Ovary (tissue), 9 donors: ENCODE results near the gene MCM8. TPM values are rescaled to one million over a fixed set of nuclear protein-coding genes. Genes with fewer than 3 reads are reported as not detected.

Source experiments
- DNase-seq, 5 donors: peaks; one replicate each; pipeline ENCODE4 v3.0.0-alpha.2; 2019 to 2020
- H3K27ac ChIP-seq, 2 donors: fragments of 200-600 bp; one replicate each; pipeline versions ENCODE4 v1.5.1 to v1.8.0; 2019 to 2022
- H3K27me3 ChIP-seq: fragments of 200-600 bp; one replicate; pipeline ENCODE4 v1.8.0; 2022
- H3K36me3 ChIP-seq: fragments of 200-600 bp; sonication (generic); one replicate; pipeline ENCODE4 v1.5.1; 2019
- H3K4me1 ChIP-seq: one replicate; pipeline ENCODE4 v1.8.1; 2013; ENCODE audit warnings: mild to moderate bottlenecking, moderate library complexity; ENCODE audit not compliant: insufficient read depth
- H3K4me3 ChIP-seq: fragments of 200-600 bp; sonication (generic); one replicate; pipeline ENCODE4 v1.5.1; 2017
- H3K9me3 ChIP-seq, 2 donors: fragments of 200-600 bp in 1 of 2; sonication (generic) in 1 of 2; one replicate each; pipeline versions ENCODE4 v1.5.1 to v1.8.1; 2013 to 2019; ENCODE audit warnings: mild to moderate bottlenecking in 1 of 2, moderate library complexity in 1 of 2
- CTCF ChIP-seq, 3 donors: fragments of 450-650 bp in 2 of 3; fragments of 200-600 bp in 1 of 3; IDR thresholded peaks; one replicate each; pipeline versions ENCODE4 v1.5.1 to v1.8.0; 2016 to 2022; ENCODE audit warnings: antibody characterized with exemption in 3 of 3, mild to moderate bottlenecking in 1 of 3
- EP300 ChIP-seq: sonication (generic); formaldehyde crosslinking; IDR thresholded peaks from one replicate; pipeline ENCODE4 v1.6.1; 2017; ENCODE audit warnings: antibody characterized with exemption
- POLR2A ChIP-seq: fragments of 450-650 bp; IDR thresholded peaks from one replicate; pipeline ENCODE4 v1.6.1; 2017; ENCODE audit warnings: antibody characterized with exemption, mild to moderate bottlenecking, moderate library complexity
- WGBS, 3 donors: extraction: QIAGEN DNeasy Blood & Tissue Kit in 1 of 3; methylation state at CpG; one replicate each; pipeline versions ENCODE4 v1.1.5 to v1.1.7; 2013 to 2017; 5-methylcytosine and 5-hydroxymethylcytosine counted together
- intact Hi-C, 4 donors: fragments of 100-400 bp; cut with DNase I; formaldehyde crosslinking; loops; one replicate each; pipeline versions ENCODE4 v1.11.0 to v1.15.1; 2022 to 2023
- polyA plus RNA-seq, 2 donors: library from polyadenylated mRNA; stranded (reverse); fragments of 200-250 nt in 1 of 2; fragments of 350-450 nt in 1 of 2; fragmentation: Illumina TruSeq in 1 of 2; extraction: RNeasy Lipid Tissue Mini Kit (QIAGEN cat#74804) in 1 of 2; gene quantifications; one replicate each; pipeline ENCODE4 v1.2.3, GENCODE V29; 2013 to 2014
- small RNA-seq: library from RNA; depleted of rRNA; stranded (forward); fragments of <200 nt; gene quantifications from one replicate; pipeline ENCODE3, GENCODE V24; 2016
- total RNA-seq, 7 donors: library from RNA; depleted of rRNA in 2 of 7; stranded (reverse); fragments of >200 nt in 2 of 7; fragmentation: NEBNext Ultra II Directional in 3 of 7; extraction: Animal tissue kit (Norgen Biotek cat#: 25700) in 3 of 7; gene quantifications; one replicate each; pipeline versions ENCODE4 v1.1.0 to v1.2.4, GENCODE V29; 2016 to 2023
- donor health status: DM: no; HTN: no; CAD: no; lungs with moderate emphysema.
- donor health status: DM: no; HTN: no; CAD: no.
- donor health status: Bipolar disorder and iron deficiency.
- donor health status: DM: yes; HTN: yes; CAD: no.
- donor health status: DM: no; HTN: no; CAD: no.
- donor health status: DM: yes; HTN: yes; CAD: no.

MCM8 gene
- total and polyA plus RNA-seq, 9 donors: 2.3 to 4.9 (median 3.6) TPM

GRCh38 chr20:6046432-6046831 is 96.0 kb downstream of the MCM8 start:
- intact Hi-C loops: no loop called here
- H3K27me3 ChIP-seq: no peaks in the 10 kb centered on the region
- WGBS, 3 donors: 0 to 35% (median 6%) methylated on average over 1 of the region's 1 CpG
- H3K36me3 ChIP-seq: no peaks in the 10 kb centered on the region
- no peaks in the 10 kb centered on the region for H3K4me1 ChIP-seq
- H3K27ac ChIP-seq: no peak overlapping the region
- TF ChIP-seq POLR2A: no peak
- TF ChIP-seq CTCF (IDR thresholded peaks at IDR 0.05): no peak
- no peak for TF ChIP-seq EP300
- H3K4me3 ChIP-seq: no peak overlapping the region
- H3K9me3 ChIP-seq: no peaks in the 10 kb centered on the region
- DNase-seq: no peak

GRCh38 chr20:6048391-6048790 is 97.9 kb downstream of the MCM8 start:
- intact Hi-C loops: no loop called here
- no peaks in the 10 kb centered on the region for H3K27me3 ChIP-seq
- H3K9me3 ChIP-seq: no peaks in the 10 kb centered on the region
- no peaks in the 10 kb centered on the region for H3K4me1 ChIP-seq
- no peaks in the 10 kb centered on the region for H3K36me3 ChIP-seq
- H3K4me3 ChIP-seq: no peak overlapping the region
- DNase-seq: no peak
- WGBS, 3 donors: 86 to 91% (median 88%) methylated on average over 3 of the region's 3 CpGs
- H3K27ac ChIP-seq: no peak overlapping the region
- no peak for TF ChIP-seq POLR2A
- TF ChIP-seq CTCF (IDR thresholded peaks at IDR 0.05): no peak
- TF ChIP-seq EP300: no peak

Small RNA genes lying within 50 kb of the gene (small RNA-seq; reads per million reads assigned to genes)
- not detected for gene RF00019
- not detected for gene RN7SL498P

Other genes with a start within 250 kb of the MCM8 start
- gene SHLD1, start 200.3 kb upstream of the MCM8 start, total RNA-seq: 1 to 10 TPM; 3.8 to 9.1 (median 6.5) TPM
- 10 to 100 TPM in 1 of 2 donors, 1 to 10 TPM in 1; 7.2 to 12.4 TPM for gene SHLD1, start 200.3 kb upstream of the MCM8 start, polyA plus RNA-seq
- gene CHGB, start 39.1 kb upstream of the MCM8 start, total RNA-seq: 10 to 100 TPM in 2 of 7 donors, 1 to 10 TPM in 5; 2.0 to 27.9 (median 6.3) TPM
- gene CHGB, start 39.1 kb upstream of the MCM8 start, polyA plus RNA-seq: 10 to 100 TPM in 1 of 2 donors, 1 to 10 TPM in 1; 5.5 to 34.1 TPM
- gene TRMT6, start 119 bp upstream of the MCM8 start, total RNA-seq: 10 to 100 TPM in 5 of 7 donors, 1 to 10 TPM in 2; 5.8 to 19.3 (median 11.5) TPM
- gene TRMT6, start 119 bp upstream of the MCM8 start, polyA plus RNA-seq: 10 to 100 TPM in 1 of 2 donors, 1 to 10 TPM in 1; 6.6 to 12.5 TPM
- 100 to 1,000 TPM in 1 of 7 donors, 10 to 100 TPM in 6; 29.7 to 109 (median 37.2) TPM for gene CRLS1, start 55.5 kb downstream of the MCM8 start, total RNA-seq
- 10 to 100 TPM; 33.4 to 35.2 TPM for gene CRLS1, start 55.5 kb downstream of the MCM8 start, polyA plus RNA-seq
- gene LRRN4, start 103.4 kb downstream of the MCM8 start, total RNA-seq: 10 to 100 TPM in 1 of 7 donors, 1 to 10 TPM in 3, under 1 TPM in 3; 0.15 to 72.5 (median 1.1) TPM
- gene LRRN4, start 103.4 kb downstream of the MCM8 start, polyA plus RNA-seq: under 1 TPM; 0.29 to 0.33 TPM
- 10 to 100 TPM in 1 of 7 donors, 1 to 10 TPM in 6; 1.1 to 10.4 (median 5.9) TPM for gene FERMT1, start 172.4 kb downstream of the MCM8 start, total RNA-seq
- gene FERMT1, start 172.4 kb downstream of the MCM8 start, polyA plus RNA-seq: 1 to 10 TPM; 2.2 to 4.7 TPM